CD1c-positive myeloid dendritic cell (primary cell): Measurements from ENCODE around the gene AURKA.
"Not testable (repeated sequence)": the region's sequence is repeated elsewhere in the genome, so short reads cannot be mapped to it uniquely, and the experiment has no call there.

ENCODE experiments used
- DNase-seq: peaks from one replicate; pipeline ENCODE4 v3.0.0-alpha.2; 2016; ENCODE audit errors: extremely low spot score

AURKA gene

DNA sequence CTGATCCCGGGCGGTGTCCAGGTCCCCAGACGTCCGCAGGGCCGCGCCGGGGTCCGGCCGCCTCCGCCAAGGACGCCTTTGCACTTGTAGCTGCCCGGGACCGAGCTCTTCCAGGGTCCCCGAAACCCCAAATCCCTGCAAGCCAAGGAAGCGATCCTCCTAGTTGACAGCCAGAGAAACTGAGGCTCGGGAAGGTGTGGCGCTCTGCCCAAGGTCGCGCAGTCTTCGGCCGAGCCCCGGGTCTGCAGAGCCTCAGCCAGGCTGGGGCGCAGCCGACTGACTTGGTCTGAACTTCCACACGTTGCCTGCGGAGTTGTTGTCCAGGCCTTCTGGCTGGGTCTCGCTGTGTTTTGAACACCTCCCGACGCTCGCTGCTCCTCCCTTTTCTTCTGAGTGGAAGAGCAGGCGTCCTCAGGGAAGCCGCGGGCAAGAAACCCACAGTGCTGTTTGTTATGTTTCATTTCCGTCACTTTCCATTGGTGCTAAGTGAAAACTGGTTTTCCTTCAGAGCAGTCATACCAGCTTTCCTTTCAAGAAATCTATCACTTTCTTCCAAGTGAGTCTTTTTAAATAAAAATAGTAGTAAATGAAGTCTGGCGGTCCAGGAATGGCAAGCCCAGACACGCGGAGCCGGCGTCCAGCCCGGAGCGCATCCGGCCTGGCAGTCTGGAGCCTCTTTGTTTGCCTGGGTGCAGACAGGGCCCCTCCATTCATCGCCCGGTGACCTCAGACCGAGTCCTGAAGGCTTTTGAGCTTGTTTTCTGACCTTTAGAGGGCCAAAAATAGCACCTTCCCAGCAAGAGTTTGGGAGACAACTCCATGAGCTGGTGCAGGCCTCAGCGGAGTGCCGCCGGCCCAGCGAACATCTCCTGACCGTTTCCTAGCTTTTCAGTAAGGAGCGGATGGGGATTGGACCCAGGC, 32.5 kb downstream of the AURKA start:
- peak; percentile 27 for DNase-seq

DNA sequence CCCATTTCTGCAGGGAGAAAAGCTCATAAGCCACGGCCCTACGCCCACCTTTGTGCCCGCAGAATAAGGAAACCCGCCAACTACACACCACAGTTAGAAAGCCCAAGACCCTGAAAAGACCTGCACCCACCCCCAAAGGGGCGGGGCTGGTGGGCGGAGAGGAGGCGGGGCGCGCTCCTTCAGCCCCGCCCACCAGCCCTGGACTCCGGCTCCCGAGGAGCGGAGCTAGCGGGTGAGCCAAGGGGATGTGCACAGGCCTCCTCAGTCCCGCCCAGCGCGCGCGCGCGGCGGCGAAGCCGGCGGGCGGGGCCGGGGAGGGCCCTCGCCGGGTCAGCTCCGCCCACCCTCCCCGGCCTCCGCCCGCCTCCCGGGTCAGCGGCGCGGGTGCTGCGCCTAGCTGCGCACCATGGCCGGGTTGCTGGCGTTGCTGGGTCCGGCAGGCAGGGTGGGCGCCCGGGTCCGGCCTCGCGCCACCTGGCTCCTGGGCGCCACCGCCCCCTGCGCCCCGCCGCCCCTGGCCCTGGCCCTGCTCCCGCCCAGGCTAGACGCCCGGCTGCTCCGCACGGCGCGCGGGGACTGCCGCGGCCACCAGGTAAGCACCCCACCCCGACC, 33.3 kb downstream of the AURKA start, which contains the start of gene FAM210B:
Gene FAM210B (plus strand): TSS at position 375 of the 612 bp plus-strand sequence. CDS start 32 bp downstream, at position 407.
- DNase-seq: peak; percentile 93

GRCh38 chr20:56358070-56358469, 33.9 kb downstream of the AURKA start:
- DNase-seq: no peak

- no peak for DNase-seq
Measured at GRCh38 chr20:56353356-56353755, 38.7 kb downstream of the AURKA start.

DNA sequence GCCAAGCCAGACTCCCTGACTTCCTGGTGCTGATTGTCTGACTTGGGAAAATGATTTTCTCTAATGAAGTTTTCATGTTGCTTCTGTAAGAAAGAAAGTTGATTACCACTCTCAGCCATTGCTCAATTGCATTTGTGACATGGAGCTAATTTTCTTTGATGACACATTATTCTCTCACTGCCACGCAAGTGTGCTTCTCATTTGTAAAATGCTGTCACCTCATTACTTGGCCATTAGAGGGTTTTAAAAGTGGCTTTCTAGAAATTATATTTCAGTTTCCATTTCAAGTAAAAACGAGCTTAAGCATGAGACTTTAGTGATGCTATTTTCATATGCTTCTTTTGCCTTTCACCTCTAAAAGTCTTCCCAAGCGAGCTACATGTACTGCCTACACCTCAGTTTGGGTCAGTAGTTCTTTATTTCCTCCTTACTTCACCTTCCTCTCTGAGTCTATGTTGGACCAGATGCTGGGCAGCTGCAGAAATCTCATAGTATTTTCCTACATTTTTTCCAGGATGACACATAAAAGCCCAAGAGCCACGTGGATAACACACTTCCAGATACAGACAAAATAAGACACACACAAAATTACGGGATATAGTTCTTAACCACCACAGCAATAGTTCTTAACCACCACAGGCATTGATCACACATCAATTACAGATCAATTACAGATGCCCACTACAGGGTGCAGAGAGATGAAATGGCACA, 39.5 kb downstream of the AURKA start:
- DNase-seq: no peak

GRCh38 chr20:56350842-56351241, 41.2 kb downstream of the AURKA start:
- no peak for DNase-seq

DNA sequence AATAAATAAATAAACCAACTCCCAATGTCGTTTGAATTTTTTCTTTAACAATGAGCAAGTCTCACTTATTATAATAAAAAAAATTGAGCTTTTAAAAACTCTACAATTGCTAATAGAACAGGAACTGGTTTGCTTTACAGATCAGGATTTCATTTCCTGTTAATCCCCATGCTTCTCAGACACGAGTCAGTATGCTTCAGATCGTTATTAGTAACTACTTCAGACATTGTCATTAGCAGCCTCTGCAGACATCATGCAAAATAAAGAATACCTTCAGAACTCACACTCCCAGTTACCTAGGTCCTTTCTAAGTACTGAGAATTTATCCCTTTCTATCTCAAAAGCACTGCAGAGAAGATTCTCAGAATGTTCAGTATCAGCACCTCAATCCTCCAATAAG, 43.3 kb downstream of the AURKA start:
- DNase-seq: no peak

DNA sequence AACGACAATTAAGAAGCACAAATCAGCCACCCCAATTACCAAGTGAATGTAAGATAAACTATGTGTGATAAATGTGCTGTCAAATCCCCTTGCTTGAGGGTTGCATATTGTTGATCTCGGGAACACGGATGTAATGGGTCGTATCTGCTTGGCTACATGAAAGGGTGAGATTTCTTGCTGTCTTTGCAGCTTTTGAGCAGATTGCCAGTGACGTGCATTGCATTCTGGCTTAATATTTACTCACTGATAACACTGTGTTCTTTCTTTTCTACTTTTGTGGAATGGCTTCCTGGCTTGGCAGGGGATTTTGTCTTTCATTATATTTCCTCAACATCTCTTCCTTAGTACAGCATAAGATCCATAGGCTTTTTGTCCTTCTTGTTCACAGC, 43.7 kb downstream of the AURKA start:
- no peak for DNase-seq

- DNase-seq: no peak
Measured at GRCh38 chr20:56347628-56348304, 44.2 kb downstream of the AURKA start.

DNA sequence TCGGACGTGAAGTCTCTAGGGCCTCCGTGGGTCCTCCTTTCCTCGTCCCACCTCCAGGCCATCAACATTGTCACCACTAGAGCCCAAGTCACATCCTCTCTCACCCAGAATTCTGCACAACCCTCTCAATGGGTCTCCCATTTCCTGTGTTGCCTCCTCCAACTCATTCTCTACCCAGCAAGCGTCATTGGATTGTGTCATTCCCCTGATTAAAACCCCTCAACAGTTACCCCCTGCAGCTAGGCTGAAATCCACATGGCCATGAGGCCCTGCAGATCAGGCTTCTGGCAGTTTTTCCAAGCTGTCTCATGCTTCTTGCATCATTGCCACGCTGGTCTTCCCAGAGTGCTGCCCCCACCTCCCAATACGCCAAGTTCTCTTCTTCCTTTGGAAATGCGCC, 46.1 kb downstream of the AURKA start:
- no peak for DNase-seq

DNA sequence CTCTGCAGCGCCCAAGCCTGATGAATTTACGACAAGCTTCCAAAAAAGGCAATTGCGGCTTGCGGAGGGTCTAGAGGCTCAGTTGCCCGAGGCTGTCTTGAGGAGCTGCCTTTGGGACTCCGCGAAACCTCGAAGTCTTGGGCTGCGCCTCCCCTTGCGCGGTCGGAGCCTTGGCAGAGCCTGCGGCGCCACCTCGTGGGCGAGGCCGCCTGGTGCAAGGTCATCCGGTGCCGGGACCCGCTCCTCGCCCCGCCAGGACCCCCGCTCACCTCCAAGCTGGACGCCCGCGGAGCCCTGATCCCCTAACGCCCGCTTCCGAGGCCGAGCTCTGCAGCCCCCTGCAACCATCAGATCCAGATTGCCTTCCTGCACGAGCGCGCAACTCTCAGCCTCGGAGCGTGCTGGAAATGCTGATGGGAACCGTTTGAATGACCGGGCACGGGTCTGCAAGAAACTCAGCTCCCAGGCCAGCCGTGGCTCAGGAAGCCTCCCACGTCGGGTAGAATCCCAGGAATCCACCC, 48.1 kb downstream of the AURKA start:
- peak; percentile 28 for DNase-seq

- DNase-seq: no peak
Measured at GRCh38 chr20:56342783-56343182, 49.2 kb downstream of the AURKA start.

- not testable (repeated sequence) for DNase-seq
Measured at GRCh38 chr20:56336709-56337108, 55.3 kb downstream of the AURKA start.

GRCh38 chr20:56328861-56329260, 63.2 kb downstream of the AURKA start:
- DNase-seq: no peak

DNA sequence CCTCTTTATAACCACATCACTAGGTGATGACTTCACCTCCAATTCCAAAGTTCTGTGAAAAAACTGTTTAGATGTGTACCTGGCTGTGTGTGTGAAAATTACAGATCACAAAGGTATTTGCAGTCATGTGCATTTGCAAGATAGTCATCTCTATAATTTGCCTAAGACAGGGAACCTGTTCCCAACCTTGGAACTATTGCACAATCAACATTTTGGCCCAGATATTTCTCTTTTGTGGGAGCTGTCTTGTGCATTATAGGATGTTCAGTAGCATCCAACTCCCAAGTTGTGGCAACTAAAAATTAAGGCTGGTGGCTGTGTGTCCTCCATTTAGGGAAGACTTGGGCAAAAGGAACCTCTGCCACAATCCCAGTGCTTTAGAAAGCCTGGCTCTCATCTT, 67.2 kb downstream of the AURKA start:
- no peak for DNase-seq

DNA sequence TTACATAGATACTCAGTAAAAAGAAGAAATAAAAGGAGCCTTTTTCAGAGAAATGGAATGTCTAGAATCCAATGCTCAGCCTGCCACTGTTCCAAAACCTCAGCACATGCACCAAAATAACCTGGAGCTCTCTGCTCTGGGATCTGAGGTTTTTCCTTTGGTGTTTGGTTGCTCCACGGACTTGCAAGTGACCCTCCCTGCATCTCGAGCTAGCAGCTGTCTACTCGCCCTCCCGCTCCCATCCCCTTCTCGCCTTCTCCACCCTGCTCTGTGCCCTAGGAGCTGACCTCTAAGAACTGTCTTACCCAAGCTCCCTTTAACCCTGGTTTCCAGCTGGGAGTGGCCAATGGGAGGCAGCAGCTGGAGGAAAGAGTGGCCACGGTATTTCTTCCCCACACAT, 68.4 kb downstream of the AURKA start:
- no peak for DNase-seq

GRCh38 chr20:56323206-56323605, 68.8 kb downstream of the AURKA start:
- no peak for DNase-seq

GRCh38 chr20:56322681-56323080, 69.3 kb downstream of the AURKA start:
- no peak for DNase-seq
